ENCODE results near the gene NFYC.

The NFYC gene

DNA sequence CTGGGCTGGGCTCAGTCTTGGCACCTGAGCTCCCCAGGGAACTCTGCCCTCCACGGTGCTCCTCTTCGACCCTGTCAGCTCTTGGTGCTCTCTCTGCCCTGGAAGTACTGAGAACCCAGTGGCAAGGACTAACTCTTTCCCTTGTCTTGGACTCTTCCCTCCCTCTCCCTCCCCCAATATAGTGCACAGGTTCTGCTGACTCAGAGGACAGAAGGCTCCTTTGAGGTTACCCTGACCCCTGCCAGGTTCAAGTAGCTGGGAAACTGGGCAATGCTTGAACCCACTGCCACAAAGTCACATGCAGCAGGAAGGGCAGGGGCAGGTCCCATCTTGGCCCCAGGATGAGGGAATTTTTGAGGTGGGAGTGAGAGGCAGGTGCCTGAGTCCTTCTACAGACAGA, 112.4 kb downstream of the NFYC start:
- no peak overlapping the region for H3K4me3 ChIP-seq (ENCODE audit: low read depth, low read length)
- DNase-seq (ENCODE audit: low read depth, low spot score), result no peak
- in situ Hi-C loops (cut with HindIII; ENCODE audit: low sequenced_read_pairs), result no loop called here
- TF ChIP-seq CTCF (IDR thresholded peaks at IDR 0.05; ENCODE audit: low read depth, low read length), result no peak

- DNase-seq (ENCODE audit: low read depth, low spot score), result no peak
- H3K4me3 ChIP-seq (ENCODE audit: low read depth, low read length), result no peak overlapping the region
- TF ChIP-seq CTCF (IDR thresholded peaks at IDR 0.05; ENCODE audit: low read depth, low read length), result no peak
- in situ Hi-C loops (cut with HindIII; ENCODE audit: low sequenced_read_pairs), result no loop called here
Measured at GRCh38 chr1:40806240-40806639, 114.7 kb downstream of the NFYC start.

DNA sequence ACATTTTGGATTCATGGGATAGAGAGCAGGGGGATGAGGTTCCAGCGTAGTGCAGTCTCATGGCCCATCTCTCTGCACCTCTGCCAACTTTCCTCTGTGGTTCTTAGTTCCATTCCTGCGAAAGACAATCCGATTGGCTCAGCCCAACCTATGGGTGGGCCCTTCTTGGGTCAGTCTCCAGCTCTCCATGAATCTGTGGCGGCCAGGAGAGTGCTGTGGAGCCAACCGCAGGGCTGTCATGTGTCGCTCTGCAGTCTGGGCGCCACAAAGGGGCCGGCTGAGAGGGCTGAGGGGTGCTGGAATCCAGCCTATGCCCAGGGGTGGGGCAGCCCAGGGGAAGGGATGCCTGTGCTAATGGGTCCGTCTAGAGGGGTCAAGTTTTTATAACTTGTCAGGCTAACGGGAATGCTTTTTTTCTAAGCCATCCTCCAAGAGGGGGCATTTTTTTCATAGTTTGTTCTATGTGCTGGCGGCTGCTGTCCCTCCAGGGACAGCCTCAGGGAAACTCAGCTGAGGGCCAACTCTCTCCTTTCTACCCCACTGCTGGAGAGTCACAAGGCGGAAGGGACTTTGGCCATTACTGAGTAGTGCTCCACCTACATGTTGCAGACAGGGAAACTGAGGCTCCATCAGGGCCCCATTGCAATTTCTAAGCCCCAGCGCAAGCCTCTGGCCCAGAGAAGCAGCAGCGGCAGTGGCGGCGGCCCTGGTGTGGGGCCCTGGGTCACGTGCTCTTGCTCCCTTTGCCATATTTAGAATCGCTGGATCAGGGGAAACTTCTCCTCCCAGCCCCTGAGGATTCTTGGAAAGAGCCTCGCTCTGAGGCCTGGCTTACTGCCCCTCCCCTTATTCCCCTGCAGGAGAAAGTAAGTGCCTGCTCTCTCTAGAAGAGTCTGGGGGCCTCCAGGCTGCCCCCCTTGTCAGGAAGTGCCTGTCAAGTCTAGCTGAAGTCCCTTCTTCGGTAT, 115.5 kb downstream of the NFYC start:
- no peak for TF ChIP-seq CTCF (IDR thresholded peaks at IDR 0.05; ENCODE audit: low read depth, low read length)
- no peak overlapping the region for H3K4me3 ChIP-seq (ENCODE audit: low read depth, low read length)
- no peak for DNase-seq (ENCODE audit: low read depth, low spot score)
- in situ Hi-C loops (cut with HindIII; ENCODE audit: low sequenced_read_pairs), result no loop called here

DNA sequence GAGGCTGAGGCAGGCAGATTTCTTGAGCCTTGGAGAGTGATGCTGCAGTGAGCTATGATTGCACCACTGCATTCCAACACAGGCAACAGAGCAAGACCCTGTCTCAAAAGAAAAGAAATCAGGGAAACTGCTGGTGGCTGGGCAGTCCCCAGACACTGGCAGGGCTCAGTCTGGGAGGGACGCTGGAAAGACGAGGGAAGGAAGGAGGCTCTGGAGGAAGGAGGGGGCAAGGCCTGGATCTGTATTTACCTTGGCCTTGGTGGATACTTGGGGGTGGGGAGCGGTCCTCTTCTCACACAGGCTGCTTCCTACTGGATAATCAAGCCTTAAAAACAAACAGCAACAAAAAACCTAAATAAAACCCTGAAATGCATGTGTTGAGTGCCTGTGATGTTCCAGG, 116.5 kb downstream of the NFYC start:
- no peak for DNase-seq (ENCODE audit: low read depth, low spot score)
- no peak overlapping the region for H3K4me3 ChIP-seq (ENCODE audit: low read depth, low read length)
- in situ Hi-C loops (cut with HindIII; ENCODE audit: low sequenced_read_pairs), result no loop called here
- no peak for TF ChIP-seq CTCF (IDR thresholded peaks at IDR 0.05; ENCODE audit: low read depth, low read length)

GRCh38 chr1:40808444-40808843, 116.9 kb downstream of the NFYC start:
- no peak for TF ChIP-seq CTCF (IDR thresholded peaks at IDR 0.05; ENCODE audit: low read depth, low read length)
- in situ Hi-C loops (cut with HindIII; ENCODE audit: low sequenced_read_pairs), result no loop called here
- DNase-seq (ENCODE audit: low read depth, low spot score), result no peak
- no peak overlapping the region for H3K4me3 ChIP-seq (ENCODE audit: low read depth, low read length)

DNA sequence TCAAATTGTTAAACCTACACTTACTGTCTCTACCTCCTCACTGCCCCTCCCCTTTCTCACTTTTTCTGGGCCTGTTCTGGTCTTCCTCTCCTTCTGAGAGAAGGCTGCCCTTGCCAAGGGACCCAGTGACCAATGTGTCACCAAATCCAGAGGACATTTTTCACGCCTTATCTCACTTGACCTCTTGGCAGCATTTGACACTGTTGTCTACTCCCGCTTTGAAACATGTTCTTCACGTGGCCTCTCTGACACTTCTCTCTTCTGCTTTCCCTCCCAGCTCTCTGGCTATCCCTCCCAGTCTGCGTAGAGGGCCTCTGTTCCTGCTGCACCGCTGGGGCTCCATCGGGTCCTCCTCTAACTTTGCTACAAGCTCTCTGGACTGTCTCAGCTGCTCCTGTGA, 117.4 kb downstream of the NFYC start:
- no peak for TF ChIP-seq CTCF (IDR thresholded peaks at IDR 0.05; ENCODE audit: low read depth, low read length)
- in situ Hi-C loops (cut with HindIII; ENCODE audit: low sequenced_read_pairs), result no loop called here
- no peak for DNase-seq (ENCODE audit: low read depth, low spot score)

More for the DNA sequence above, 117.4 kb downstream of the NFYC start:
- no peak overlapping the region for H3K4me3 ChIP-seq (ENCODE audit: low read depth, low read length)

Measured in astrocyte of the spinal cord (primary cell).